IPS-11a (cell line): ENCODE measurements around the gene VSTM1.

Experiments
- H3K4me3 ChIP-seq: one replicate; pipeline ENCODE4 v1.5.1; 2013; ENCODE audit warnings: low read depth, low read length, control low read depth

Gene VSTM1

GRCh38 chr19:54013866-54014265 lies 49.8 kb downstream of the VSTM1 start:
- H3K4me3 ChIP-seq = no peak overlapping the region

- no peak overlapping the region for H3K4me3 ChIP-seq
Observed at GRCh38 chr19:54011507-54012211, 52.0 kb downstream of the VSTM1 start.

- no peak overlapping the region for H3K4me3 ChIP-seq
Observed at GRCh38 chr19:54010474-54010873, 53.2 kb downstream of the VSTM1 start.

- H3K4me3 ChIP-seq = no peak overlapping the region
Observed at GRCh38 chr19:54009440-54009839, 54.3 kb downstream of the VSTM1 start.

GRCh38 chr19:54002495-54003315 lies 61.0 kb downstream of the VSTM1 start:
- no peak overlapping the region for H3K4me3 ChIP-seq

- no peak overlapping the region for H3K4me3 ChIP-seq
Observed at GRCh38 chr19:54001496-54001895, 62.2 kb downstream of the VSTM1 start.

- no peak overlapping the region for H3K4me3 ChIP-seq
Observed at GRCh38 chr19:53999694-54000093, 64.0 kb downstream of the VSTM1 start.

- no peak overlapping the region for H3K4me3 ChIP-seq
Observed at GRCh38 chr19:53998223-53998622, 65.5 kb downstream of the VSTM1 start.

GRCh38 chr19:53994811-53995210 lies 68.9 kb downstream of the VSTM1 start:
- H3K4me3 ChIP-seq = no peak overlapping the region

- H3K4me3 ChIP-seq = no peak overlapping the region
Observed at GRCh38 chr19:53993448-53993847, 70.2 kb downstream of the VSTM1 start.

- no peak overlapping the region for H3K4me3 ChIP-seq
Observed at GRCh38 chr19:53992815-53993214, 70.9 kb downstream of the VSTM1 start.

- H3K4me3 ChIP-seq = no peak overlapping the region
Observed at GRCh38 chr19:53992211-53992610, 71.5 kb downstream of the VSTM1 start.

GRCh38 chr19:53991224-53992113 lies 72.2 kb downstream of the VSTM1 start, which contains the start of gene CACNG6:
Gene CACNG6 (plus strand): TSS chr19:53991637. CDS start chr19:53992878, 1,241 bp downstream.
- peak within 1 kb of the TSS; percentile 30 for H3K4me3 ChIP-seq
